Activated CD8-positive, alpha-beta memory T cell treated with anti-CD3 and anti-CD28 coated beads, Interleukin-2, amount 10 ng/mL, durations not matched to agents 7 days and 5 days (primary cell): ENCODE data around the gene PIP5K1B. TPM values are rescaled to one million over a fixed set of nuclear protein-coding genes. Genes with fewer than 3 reads are reported as not detected.

ENCODE experiments used
- ATAC-seq: fragments of 150-1000 bp; cut with Tn5 transposase; one replicate; pipeline ENCODE4 v1.10.0; 2021; ENCODE audit warnings: moderate library complexity
- CTCF ChIA-PET: fragments of 350-600 bp; sonication (Branson Sonifier 250); formaldehyde crosslinking; loops from one replicate; lab custom pipeline; 2021; ENCODE audit warnings: antibody characterized with exemption; lab: Charles Lee
- DNase-seq: peaks from one replicate; pipeline ENCODE4 v3.0.0-alpha.2; 2020
- H3K27ac Mint-ChIP-seq: one replicate; pipeline ENCODE4 v1.8.0; 2021; ENCODE audit warnings: mild to moderate bottlenecking, mixed read lengths
- H3K27me3 Mint-ChIP-seq: one replicate; pipeline ENCODE4 v1.8.0; 2021; ENCODE audit warnings: mixed read lengths
- H3K36me3 Mint-ChIP-seq: one replicate; pipeline ENCODE4 v1.8.0; 2021; ENCODE audit warnings: mild to moderate bottlenecking, mixed read lengths
- H3K4me1 Mint-ChIP-seq: one replicate; pipeline ENCODE4 v1.8.0; 2021; ENCODE audit warnings: mixed read lengths
- H3K4me3 Mint-ChIP-seq: one replicate; pipeline ENCODE4 v1.8.0; 2021; ENCODE audit warnings: mild to moderate bottlenecking, moderate library complexity, mixed read lengths
- H3K9me3 Mint-ChIP-seq: one replicate; pipeline ENCODE4 v1.8.0; 2022; ENCODE audit warnings: low read depth, mixed read lengths
- total RNA-seq, 2 experiments: library from RNA; stranded (reverse); gene quantifications; one replicate each; pipeline ENCODE4 v1.2.3, GENCODE V29; 2021

Gene PIP5K1B
- total RNA-seq, 2 experiments from 2014 or later, result 0.85 to 23.2 TPM

DNA sequence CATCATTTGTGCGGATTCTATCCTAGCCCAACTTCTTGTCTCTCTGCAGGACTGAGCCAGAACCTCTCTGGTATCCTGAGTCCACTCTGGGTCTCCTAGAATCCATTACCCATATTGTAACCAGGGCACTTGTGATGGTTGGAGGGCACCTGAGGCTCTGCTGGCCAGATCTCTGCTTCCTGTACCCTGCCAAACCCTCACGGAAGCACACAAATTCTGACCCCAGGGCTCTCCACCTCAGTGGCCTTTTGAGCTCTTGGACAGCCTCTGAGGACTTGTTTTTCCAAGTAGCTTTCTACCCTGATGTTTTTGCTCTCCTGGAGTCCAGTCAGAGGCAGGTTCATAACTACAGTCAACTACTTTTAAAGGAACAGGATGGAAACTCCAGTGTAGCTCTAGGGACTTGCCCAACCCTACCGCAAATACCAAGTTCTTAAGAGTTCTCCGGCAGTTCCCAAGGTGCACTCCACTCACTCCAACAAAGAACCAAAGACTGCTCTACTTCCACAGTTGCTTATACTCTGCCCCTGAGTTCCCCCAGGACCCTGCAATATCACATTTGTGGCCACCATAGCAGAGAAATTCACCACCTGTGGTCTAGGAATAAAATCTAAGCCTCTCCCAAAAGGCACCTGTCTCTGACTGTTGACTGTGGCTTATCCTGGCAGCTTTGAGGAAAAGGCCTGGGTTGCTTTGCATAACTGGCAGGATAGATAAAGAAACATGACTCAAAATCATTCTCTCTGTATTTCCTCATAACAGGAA, 9.6 kb downstream of the PIP5K1B start:
- no peak for ATAC-seq
- Mint-ChIP-seq H3K27me3 (peaks cover 39% of the 10 kb centered on the region), H3K9me3 (no peaks in the 10 kb centered on the region), H3K36me3 (no peaks in the 10 kb centered on the region), H3K27ac (no peak overlapping the region), H3K4me3 (no peak overlapping the region), H3K4me1 (no peaks in the 10 kb centered on the region)
- CTCF ChIA-PET, result no interaction called here
- no peak for DNase-seq

DNA sequence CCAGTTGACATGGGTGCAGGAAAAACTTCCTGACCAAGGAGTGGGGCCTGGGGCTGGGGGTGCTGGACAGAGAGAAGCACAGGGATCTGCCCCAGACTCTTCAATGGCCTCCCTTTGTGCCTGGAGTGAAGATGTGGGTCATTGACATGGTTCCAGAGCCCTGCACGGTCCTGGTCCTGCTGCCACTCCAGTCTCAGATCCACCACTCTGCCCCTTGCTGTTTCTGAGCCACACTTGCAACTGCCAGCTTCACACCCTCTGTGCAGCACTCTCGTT, 10.1 kb downstream of the PIP5K1B start:
- Mint-ChIP-seq H3K27me3 (peaks cover 35% of the 10 kb centered on the region), H3K36me3 (no peaks in the 10 kb centered on the region), H3K4me1 (no peaks in the 10 kb centered on the region), H3K9me3 (no peaks in the 10 kb centered on the region), H3K4me3 (no peak overlapping the region), H3K27ac (no peak overlapping the region)
- ATAC-seq (no peak), DNase-seq (no peak)
- CTCF ChIA-PET, result no interaction called here

DNA sequence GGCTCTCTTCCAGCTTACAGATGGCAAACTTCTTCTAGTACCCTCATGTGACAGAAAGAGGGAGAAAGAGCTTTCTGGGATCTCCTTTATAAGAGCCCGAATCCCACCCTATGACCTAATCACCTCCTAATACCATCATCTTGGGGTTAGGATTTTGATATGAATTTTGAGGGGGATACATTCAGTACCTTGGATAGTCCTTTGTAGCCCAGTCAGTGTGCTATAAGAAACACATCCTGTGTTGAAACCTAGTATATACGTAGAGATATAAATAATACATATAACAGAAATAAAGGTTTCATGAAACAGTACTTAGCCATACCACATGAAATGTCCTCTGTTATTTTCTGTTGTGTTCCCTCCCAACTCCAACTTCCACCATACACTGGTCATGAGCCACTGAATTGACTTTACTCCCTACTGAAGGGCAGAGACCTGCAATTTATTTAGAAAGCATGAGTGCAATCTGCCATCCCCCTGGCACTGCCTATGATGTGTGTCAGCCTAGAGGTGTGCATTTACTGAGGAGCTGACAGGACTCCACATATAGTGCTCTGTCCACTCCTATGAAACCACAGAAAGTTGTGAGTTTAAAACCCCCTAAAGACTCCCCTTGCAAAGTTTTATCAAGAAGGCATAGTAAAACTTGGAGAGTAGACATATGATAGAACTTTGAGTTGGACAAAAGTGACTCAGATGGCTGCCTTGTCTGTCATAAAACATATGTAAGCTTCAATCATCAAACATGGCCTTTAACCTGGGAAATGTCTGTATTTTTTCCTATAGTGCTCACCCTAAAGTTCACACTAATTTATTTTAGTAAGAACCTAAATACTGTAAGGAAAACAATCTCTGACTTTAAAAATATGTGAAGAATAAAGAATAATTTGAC, 12.8 kb downstream of the PIP5K1B start:
- Mint-ChIP-seq H3K27ac (no peak overlapping the region), H3K4me3 (no peak overlapping the region), H3K9me3 (no peaks in the 10 kb centered on the region), H3K4me1 (no peaks in the 10 kb centered on the region), H3K27me3 (peaks cover 20% of the 10 kb centered on the region), H3K36me3 (no peaks in the 10 kb centered on the region)
- CTCF ChIA-PET, result no interaction called here
- ATAC-seq (no peak), DNase-seq (no peak)

DNA sequence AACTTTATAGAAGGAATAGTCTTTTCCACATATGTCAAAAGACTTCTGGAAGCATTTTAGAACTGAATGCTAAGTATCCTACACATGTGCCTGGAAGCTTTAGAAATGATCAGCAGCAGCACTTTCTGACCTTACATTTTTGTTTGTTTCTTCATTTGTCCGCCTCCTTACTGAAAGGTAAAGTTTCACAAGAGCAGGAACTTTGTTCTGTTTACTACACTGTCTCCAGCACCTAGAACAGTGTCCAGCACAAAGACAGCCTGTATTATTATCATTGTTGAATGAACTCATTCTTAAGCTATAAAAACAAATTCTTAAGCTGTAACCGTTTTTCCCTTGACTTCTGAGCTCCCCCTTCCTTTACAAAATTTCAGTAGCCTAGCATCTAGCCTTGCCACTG, 14.8 kb downstream of the PIP5K1B start:
- H3K36me3 Mint-ChIP-seq, result no peaks in the 10 kb centered on the region
- CTCF ChIA-PET, result no interaction called here
- DNase-seq (no peak), ATAC-seq (no peak)
- H3K27ac Mint-ChIP-seq, result no peak overlapping the region
- H3K4me1 Mint-ChIP-seq, result no peaks in the 10 kb centered on the region
- no peaks in the 10 kb centered on the region for H3K9me3 Mint-ChIP-seq
- peaks cover 26% of the 10 kb centered on the region for H3K27me3 Mint-ChIP-seq
- H3K4me3 Mint-ChIP-seq, result no peak overlapping the region

- no peak for DNase-seq
- no peaks in the 10 kb centered on the region for H3K9me3 Mint-ChIP-seq
- no peaks in the 10 kb centered on the region for H3K36me3 Mint-ChIP-seq
- H3K27ac Mint-ChIP-seq, result no peak overlapping the region
- CTCF ChIA-PET, result no interaction called here
- H3K4me1 Mint-ChIP-seq, result no peaks in the 10 kb centered on the region
- no peak for ATAC-seq
- peaks cover 30% of the 10 kb centered on the region for H3K27me3 Mint-ChIP-seq
- H3K4me3 Mint-ChIP-seq, result no peak overlapping the region
Measured at GRCh38 chr9:68720656-68721313, 15.7 kb downstream of the PIP5K1B start.

DNA sequence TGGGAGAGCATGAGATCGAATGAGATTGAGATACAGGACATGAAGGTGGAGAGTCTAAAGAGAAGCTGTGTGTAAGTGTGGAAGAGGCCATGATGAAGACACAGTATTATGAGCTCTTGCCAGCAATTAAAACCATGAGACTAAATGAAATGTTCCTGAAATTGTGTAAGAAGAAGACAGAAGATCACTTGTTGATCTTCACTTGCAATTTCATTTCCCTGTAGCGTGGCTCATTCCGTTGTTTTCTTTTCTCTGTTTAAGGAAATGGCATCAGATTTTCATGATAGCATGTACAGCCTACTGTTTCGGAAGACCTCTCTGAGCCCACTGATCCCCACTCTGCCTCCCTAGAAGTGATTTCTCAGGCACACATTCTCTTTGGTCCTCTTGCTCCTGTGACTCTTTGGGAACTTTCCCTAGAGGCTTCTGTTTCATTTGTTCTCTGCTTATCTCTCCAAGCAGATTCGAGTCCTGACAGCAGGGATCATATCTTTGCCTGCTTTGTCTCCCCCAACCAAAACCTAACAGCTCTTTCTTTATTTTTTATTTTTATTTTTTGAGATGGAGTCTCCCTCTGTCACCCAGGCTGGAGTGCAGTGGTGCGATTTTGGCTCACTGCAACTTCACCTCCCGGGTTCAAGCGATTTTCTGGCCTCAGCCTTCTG, 16.8 kb downstream of the PIP5K1B start:
- H3K27me3 Mint-ChIP-seq, result peaks cover 26% of the 10 kb centered on the region
- no peaks in the 10 kb centered on the region for H3K4me1 Mint-ChIP-seq
- H3K36me3 Mint-ChIP-seq, result no peaks in the 10 kb centered on the region
- no peak overlapping the region for H3K27ac Mint-ChIP-seq
- no peaks in the 10 kb centered on the region for H3K9me3 Mint-ChIP-seq
- H3K4me3 Mint-ChIP-seq, result no peak overlapping the region
- ATAC-seq (no peak), DNase-seq (no peak)
- CTCF ChIA-PET, result no interaction called here

GRCh38 chr9:68725070-68725469, 20.0 kb downstream of the PIP5K1B start:
- CTCF ChIA-PET, result no interaction called here
- Mint-ChIP-seq H3K27ac (no peak overlapping the region), H3K36me3 (no peaks in the 10 kb centered on the region), H3K9me3 (no peaks in the 10 kb centered on the region), H3K4me1 (no peaks in the 10 kb centered on the region), H3K27me3 (peaks cover 20% of the 10 kb centered on the region), H3K4me3 (no peak overlapping the region)
- DNase-seq (no peak), ATAC-seq (no peak)

- Mint-ChIP-seq H3K27ac (no peak overlapping the region), H3K4me1 (no peaks in the 10 kb centered on the region), H3K36me3 (no peaks in the 10 kb centered on the region), H3K4me3 (no peak overlapping the region), H3K27me3 (peaks cover 27% of the 10 kb centered on the region), H3K9me3 (no peaks in the 10 kb centered on the region)
- CTCF ChIA-PET, result no interaction called here
- no peak for ATAC-seq
- no peak for DNase-seq
Measured at GRCh38 chr9:68726489-68726888, 21.4 kb downstream of the PIP5K1B start.

GRCh38 chr9:68727636-68728035, 22.6 kb downstream of the PIP5K1B start:
- no peak for ATAC-seq

GRCh38 chr9:68728731-68729130, 23.7 kb downstream of the PIP5K1B start:
- Mint-ChIP-seq H3K4me1 (no peaks in the 10 kb centered on the region), H3K9me3 (no peaks in the 10 kb centered on the region), H3K4me3 (no peak overlapping the region), H3K36me3 (no peaks in the 10 kb centered on the region), H3K27ac (no peak overlapping the region), H3K27me3 (peaks cover 25% of the 10 kb centered on the region)
- ATAC-seq, result no peak
- DNase-seq, result no peak
- CTCF ChIA-PET, result interaction anchor here (0.6 kb wide), 1 partner anchor 148 kb away, joined by 3 read pairs; no protein-coding TSS in a partner anchor

More at GRCh38 chr9:68727636-68728035, 22.6 kb downstream of the PIP5K1B start:
- H3K36me3 Mint-ChIP-seq, result no peaks in the 10 kb centered on the region
- no peak for DNase-seq
- CTCF ChIA-PET, result no interaction called here
- H3K27me3 Mint-ChIP-seq, result peaks cover 27% of the 10 kb centered on the region
- no peaks in the 10 kb centered on the region for H3K4me1 Mint-ChIP-seq
- no peak overlapping the region for H3K27ac Mint-ChIP-seq
- no peak overlapping the region for H3K4me3 Mint-ChIP-seq
- no peaks in the 10 kb centered on the region for H3K9me3 Mint-ChIP-seq

DNA sequence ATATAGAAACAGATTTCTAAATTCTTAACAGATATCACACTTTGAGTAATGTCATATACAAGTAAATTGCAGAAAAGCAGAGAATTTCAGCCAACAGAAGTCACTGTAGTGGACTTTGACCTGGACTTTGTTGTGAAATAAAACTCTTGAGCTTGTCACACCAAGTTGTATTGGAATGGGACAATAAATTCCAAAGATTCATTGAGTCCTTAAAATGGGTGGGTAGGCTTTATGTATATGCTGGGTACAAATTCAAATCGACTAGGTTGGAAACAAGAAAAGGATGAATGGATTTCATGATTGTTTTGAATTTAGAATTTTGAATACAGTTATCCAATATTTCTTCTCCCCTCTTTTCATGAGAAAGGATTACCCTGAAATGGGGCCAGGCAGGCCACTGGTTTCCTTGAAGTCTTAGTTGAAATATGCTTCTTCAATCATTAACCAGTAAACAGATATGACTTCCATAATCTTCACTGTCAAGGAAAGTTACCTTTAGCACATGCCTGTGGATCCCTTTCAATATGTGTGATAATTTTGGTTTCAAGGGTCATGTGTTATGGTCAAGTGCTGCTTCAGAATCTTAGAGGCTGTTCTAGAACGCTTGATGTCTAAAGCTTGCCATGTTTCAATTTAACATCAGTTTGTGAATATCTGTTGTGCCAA, 25.7 kb downstream of the PIP5K1B start:
- CTCF ChIA-PET, result no interaction called here
- Mint-ChIP-seq H3K36me3 (no peaks in the 10 kb centered on the region), H3K9me3 (no peaks in the 10 kb centered on the region), H3K27me3 (peaks cover 21% of the 10 kb centered on the region), H3K27ac (no peak overlapping the region), H3K4me3 (no peak overlapping the region), H3K4me1 (no peaks in the 10 kb centered on the region)
- no peak for ATAC-seq
- DNase-seq, result no peak

DNA sequence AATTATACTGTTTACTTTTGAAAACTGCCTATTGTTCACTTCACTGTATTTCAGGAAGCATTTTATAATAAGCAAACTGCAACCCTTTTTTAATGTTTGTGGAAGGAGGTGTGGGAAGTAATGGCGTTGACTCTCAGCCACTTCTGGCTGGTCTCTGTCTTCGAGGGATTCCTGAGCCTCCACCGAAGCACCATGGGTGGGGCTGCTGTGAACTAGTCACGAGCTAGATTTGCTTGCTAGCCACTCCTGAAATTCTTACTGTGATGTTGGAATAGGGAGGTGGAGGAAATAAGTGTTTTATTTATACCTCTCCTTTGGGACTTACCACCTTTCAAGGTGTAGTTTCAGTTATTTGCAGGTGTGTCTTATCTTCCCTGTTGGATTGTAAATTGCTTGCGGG, 26.8 kb downstream of the PIP5K1B start:
- DNase-seq (no peak), ATAC-seq (no peak)
- H3K27ac Mint-ChIP-seq, result no peak overlapping the region
- no peaks in the 10 kb centered on the region for H3K9me3 Mint-ChIP-seq
- no peak overlapping the region for H3K4me3 Mint-ChIP-seq
- peaks cover 25% of the 10 kb centered on the region for H3K27me3 Mint-ChIP-seq
- H3K4me1 Mint-ChIP-seq, result no peaks in the 10 kb centered on the region
- no peaks in the 10 kb centered on the region for H3K36me3 Mint-ChIP-seq
- CTCF ChIA-PET, result no interaction called here
